ENCODE results near the gene DHX57. TPM values are rescaled to one million over a fixed set of nuclear protein-coding genes. Genes with fewer than 3 reads are reported as not detected.
"Not testable (repeated sequence)": the region's sequence is repeated elsewhere in the genome, so short reads cannot be mapped to it uniquely, and the experiment has no call there.

DHX57 gene
- total RNA-seq, 1 donor from 2014 or later, result 15.7 TPM

- DNase-seq (ENCODE audit: low spot score), result no peak
Measured at GRCh38 chr2:38797953-38798352, 77.8 kb downstream of the DHX57 start.

DNA sequence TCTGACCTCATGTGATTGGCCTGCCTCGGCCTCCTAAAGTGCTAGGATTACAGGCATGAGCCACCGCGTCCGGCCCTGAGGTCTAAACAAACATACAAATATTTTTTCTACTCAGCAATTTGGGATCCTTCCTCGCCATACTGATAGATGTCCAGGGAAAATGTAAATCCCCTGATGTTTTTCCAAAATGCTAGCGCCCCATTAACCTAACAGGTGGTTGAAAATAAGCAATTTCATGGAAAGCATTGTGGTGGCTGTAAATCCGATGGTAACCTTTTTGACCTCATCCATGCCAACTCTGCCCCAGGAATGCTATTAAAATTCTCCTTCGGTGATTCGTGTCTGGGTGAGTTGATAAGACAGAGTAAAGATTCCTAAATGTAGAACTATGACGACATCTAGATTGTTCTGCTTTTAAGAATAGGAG is 78.5 kb downstream of the DHX57 start:
- no peak for DNase-seq (ENCODE audit: low spot score)

- DNase-seq (ENCODE audit: low spot score), result not testable (repeated sequence)
Measured at GRCh38 chr2:38795016-38795415, 80.7 kb downstream of the DHX57 start.

DNA sequence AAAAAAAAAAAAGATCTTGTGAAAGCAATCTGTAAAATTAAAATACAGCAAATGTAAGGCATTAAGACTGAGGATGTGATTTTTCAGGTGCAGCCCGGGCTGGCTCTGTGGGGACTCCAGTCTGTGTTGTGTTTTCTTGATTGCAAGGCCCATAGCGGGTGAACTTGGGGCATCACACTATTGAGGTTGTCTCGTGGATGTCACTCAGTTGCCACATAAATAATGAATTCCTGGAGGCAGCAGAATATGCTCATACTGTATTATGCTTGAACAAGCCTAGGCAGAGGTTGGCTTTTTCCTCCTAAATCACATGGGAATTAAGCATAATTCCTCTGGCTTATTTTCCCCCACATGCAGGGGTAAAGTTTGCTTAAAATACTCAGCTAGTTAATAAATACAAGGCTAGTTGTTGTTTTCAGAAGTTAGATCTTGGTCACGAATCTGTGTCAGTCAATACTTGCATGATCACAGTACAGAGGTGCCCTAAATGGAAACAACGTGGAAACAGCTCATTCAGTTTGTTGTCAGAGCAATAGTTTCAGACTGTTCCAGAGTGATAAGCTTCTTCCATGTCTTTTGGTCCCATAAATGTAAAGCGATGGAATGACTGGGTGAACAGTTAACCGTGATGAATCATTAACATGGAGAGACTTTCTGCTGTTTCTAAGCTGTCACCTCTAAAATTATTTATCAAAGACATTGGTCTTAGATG is 81.3 kb downstream of the DHX57 start:
- no peak for DNase-seq (ENCODE audit: low spot score)

GRCh38 chr2:38793511-38793910 is 82.2 kb downstream of the DHX57 start:
- peak; percentile 77 for DNase-seq (ENCODE audit: low spot score)

DNA sequence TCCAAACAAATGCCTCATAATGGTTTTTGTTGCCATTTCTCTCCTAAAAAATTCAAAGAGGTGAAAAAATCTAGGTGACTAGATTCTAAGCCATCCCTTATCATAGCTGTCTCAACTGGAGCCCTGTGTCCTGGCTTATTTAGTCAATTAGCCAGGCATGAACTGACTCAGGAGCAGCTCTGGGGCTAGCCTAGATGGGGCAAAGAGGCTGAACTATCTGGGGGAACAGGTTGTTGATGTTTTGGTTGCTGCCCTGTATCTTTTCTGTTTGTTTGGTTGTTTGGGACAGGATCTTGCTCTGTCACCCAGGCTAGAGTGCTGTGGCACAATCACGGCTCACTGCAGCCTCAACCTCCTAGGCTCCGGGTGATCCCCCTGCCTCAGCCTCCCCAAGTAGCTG is 83.0 kb downstream of the DHX57 start:
- DNase-seq (ENCODE audit: low spot score), result no peak

- not testable (repeated sequence) for DNase-seq (ENCODE audit: low spot score)
Measured at GRCh38 chr2:38792321-38792720, 83.4 kb downstream of the DHX57 start.

DNA sequence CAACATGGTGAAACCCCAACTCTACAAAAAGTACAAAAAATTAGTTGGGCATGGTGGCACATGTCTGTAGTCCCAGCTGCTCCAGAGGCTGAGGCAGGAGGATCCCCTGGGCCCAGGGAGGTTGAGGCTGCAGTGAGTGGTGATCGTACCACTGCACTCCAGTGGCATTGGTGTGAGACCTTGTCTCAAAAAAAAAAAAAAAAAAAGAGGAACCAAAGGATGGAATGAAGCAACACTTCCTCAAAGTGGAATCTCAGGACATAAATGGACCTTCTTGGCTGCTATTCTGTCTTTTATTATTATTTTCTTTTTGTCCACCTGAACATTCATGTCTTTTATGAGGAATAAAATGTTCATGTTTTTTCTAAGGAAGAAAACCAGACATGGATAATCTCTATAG is 84.0 kb downstream of the DHX57 start:
- DNase-seq (ENCODE audit: low spot score), result no peak

- DNase-seq (ENCODE audit: low spot score), result peak; percentile 20
Measured at GRCh38 chr2:38789691-38790090, 86.0 kb downstream of the DHX57 start.

GRCh38 chr2:38788306-38788705 is 87.4 kb downstream of the DHX57 start:
- DNase-seq (ENCODE audit: low spot score), result no peak

GRCh38 chr2:38783586-38783985 is 92.1 kb downstream of the DHX57 start:
- DNase-seq (ENCODE audit: low spot score), result no peak

DNA sequence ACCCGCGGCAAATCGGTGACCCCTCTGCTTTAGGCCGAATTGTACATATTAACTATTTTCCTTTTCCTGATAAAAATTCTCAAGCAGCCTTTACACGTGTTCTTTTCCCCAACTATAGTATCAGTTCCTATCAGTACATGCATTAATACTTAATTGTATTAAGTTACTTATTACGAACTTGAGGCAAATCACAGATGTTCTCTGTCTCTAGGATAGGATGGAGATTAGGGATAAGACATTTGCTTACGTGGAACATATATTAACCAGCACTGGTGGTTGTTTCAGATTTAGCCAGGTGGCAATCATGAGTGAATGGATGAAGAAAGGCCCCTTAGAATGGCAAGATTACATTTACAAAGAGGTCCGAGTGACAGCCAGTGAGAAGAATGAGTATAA is 97.0 kb downstream of the DHX57 start:
- DNase-seq (ENCODE audit: low spot score), result no peak

- no peak for DNase-seq (ENCODE audit: low spot score)
Measured at GRCh38 chr2:38776531-38776930, 99.2 kb downstream of the DHX57 start.

- no peak for DNase-seq (ENCODE audit: low spot score)
Measured at GRCh38 chr2:38775921-38776225, 99.9 kb downstream of the DHX57 start.

- no peak for DNase-seq (ENCODE audit: low spot score)
Measured at GRCh38 chr2:38775097-38775920, 100.4 kb downstream of the DHX57 start.

DNA sequence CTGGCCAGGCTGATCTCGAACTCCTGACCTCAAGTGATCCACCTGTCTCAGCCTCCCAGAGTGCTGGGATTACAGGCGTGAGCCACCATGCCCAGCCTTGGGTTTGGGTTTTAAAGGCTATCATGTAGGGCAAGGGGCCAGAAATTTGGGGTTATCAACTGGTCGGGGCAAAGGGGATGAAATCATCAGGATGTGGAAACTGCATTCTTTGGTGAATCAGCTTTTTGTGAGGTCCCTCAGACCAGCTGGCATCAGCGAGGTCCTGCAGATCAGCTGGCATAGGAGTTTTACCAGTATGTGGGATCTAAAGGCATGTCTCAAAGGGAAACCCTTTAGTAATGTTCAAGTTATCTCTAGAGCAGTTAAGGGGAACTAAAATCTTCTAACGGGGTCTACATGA is 104.1 kb downstream of the DHX57 start:
- DNase-seq (ENCODE audit: low spot score), result no peak

DNA sequence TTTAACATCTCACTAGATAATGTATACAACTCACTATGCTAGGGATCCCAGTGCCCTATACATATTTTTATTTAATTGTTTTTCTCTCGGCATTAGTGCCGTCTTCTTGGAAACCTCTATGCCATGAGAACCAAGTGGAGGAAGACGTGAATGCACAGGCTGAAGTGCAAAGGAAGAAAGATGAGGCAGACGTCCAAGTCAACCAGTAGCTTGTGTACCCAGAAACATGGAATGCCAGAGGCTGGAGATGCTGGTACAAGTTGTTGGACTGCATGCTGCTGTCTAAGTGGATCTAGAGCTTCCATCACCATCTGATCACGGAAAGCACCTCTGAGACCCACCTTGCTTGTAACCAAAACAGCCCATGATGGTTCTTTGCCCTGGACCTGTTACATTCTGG is 110.2 kb downstream of the DHX57 start:
- DNase-seq (ENCODE audit: low spot score), result no peak

- DNase-seq (ENCODE audit: low spot score), result no peak
Measured at GRCh38 chr2:38765149-38765548, 110.6 kb downstream of the DHX57 start.

DNA sequence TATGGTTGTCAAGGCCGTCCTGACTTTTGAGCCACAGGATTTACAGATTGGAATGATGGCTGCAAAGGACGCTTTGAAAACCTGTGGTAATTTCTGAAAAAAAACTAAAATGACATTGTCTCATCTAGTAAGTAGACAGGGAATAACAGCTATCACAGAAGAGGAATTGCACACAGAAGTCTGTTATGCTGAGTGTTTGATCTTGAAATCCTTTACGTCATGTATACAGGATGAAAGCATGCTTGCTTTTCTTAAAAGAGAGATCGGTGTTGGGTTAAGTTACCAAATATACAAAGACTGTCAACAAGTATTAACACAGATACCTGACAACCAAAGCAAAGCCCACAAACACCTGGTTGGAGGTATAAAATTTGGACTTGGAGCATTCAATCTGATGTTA is 112.0 kb downstream of the DHX57 start:
- no peak for DNase-seq (ENCODE audit: low spot score)

- DNase-seq (ENCODE audit: low spot score), result no peak
Measured at GRCh38 chr2:38763228-38763627, 112.5 kb downstream of the DHX57 start.

DNA sequence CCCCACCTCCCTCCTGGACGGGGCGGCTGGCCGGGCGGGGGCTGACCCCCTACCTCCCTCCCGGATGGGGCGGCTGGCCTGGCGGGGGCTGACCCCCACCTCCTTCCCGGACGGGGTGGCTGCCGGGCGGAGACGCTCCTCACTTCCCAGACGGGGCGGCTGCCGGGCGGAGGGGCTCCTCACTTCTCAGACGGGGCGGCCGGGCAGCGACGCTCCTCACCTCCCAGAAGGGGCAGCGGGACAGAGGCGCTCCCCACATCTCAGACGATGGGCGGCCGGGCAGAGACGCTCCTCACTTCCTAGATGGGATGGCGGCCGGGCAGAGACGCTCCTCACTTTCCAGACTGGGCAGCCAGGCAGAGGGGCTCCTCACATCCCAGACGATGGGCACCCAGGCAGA is 119.8 kb downstream of the DHX57 start:
- DNase-seq (ENCODE audit: low spot score), result not testable (repeated sequence)

GRCh38 chr2:38754506-38754905 is 121.2 kb downstream of the DHX57 start:
- DNase-seq (ENCODE audit: low spot score), result no peak

GRCh38 chr2:38754049-38754448 is 121.7 kb downstream of the DHX57 start:
- DNase-seq (ENCODE audit: low spot score), result no peak

Measured in mucosa of gallbladder (tissue), 1 donor.